Stimulated activated naive B cell treated with anti-CD40 and anti-IgM and Interleukin-4, amounts not matched to agents 10 μg/mL and 1 μg/mL and 100 μg/mL, for 72 hours (primary cell): ENCODE results near the gene C19orf12.

Experiments used
- ATAC-seq, 2 donors: fragments of 150-1000 bp; cut with Tn5 transposase; replicated peaks; 2 replicates each; pipeline ENCODE4 v1.10.0; 2021; ENCODE audit warnings: moderate library complexity in 1 of 2
- DNase-seq: peaks from one replicate; pipeline ENCODE4 v3.0.0; 2021
- H3K27ac Mint-ChIP-seq: one replicate; pipeline ENCODE4 v1.8.0; 2022; ENCODE audit warnings: mild to moderate bottlenecking, mixed read lengths
- H3K27me3 Mint-ChIP-seq, 2 donors: one replicate each; pipeline ENCODE4 v1.8.0; 2022; ENCODE audit warnings: mixed read lengths in 2 of 2
- H3K36me3 Mint-ChIP-seq, 2 donors: one replicate each; pipeline ENCODE4 v1.8.0; 2022; ENCODE audit warnings: mixed read lengths in 2 of 2, mild to moderate bottlenecking in 1 of 2
- H3K4me1 Mint-ChIP-seq, 2 donors: one replicate each; pipeline ENCODE4 v1.8.0; 2022; ENCODE audit warnings: mixed read lengths in 2 of 2, mild to moderate bottlenecking in 1 of 2
- H3K4me3 Mint-ChIP-seq, 2 donors: one replicate each; pipeline ENCODE4 v1.8.0; 2022; ENCODE audit warnings: mild to moderate bottlenecking in 2 of 2, mixed read lengths in 2 of 2, moderate library complexity in 1 of 2
- H3K9me3 Mint-ChIP-seq, 2 donors: one replicate each; pipeline ENCODE4 v1.8.0; 2022; ENCODE audit warnings: mixed read lengths in 2 of 2, mild to moderate bottlenecking in 1 of 2

The C19orf12 gene

GRCh38 chr19:29714953-29715700 is at the start of gene C19orf12:
Gene C19orf12, minus strand, starts transcription at chr19:29715261. Its CDS starts 6,848 bp downstream, at chr19:29708413.
- peak within 1 kb of the TSS; percentile 93 to 94 for H3K4me3 Mint-ChIP-seq

GRCh38 chr19:29764361-29764760 is 49.3 kb upstream of the C19orf12 start:
- no peak overlapping the region for H3K27ac Mint-ChIP-seq
- H3K36me3 Mint-ChIP-seq, result no peaks in the 10 kb centered on the region
- H3K9me3 Mint-ChIP-seq, result no peaks in the 10 kb centered on the region
- peaks cover 10 to 28% of the 10 kb centered on the region in 2 donors for H3K27me3 Mint-ChIP-seq
- no peak for DNase-seq
- H3K4me3 Mint-ChIP-seq, result no peak overlapping the region
- ATAC-seq, result no peak
- H3K4me1 Mint-ChIP-seq, result peaks cover 0 to 5% of the 10 kb centered on the region in 2 donors

More at GRCh38 chr19:29714953-29715700, at the start of gene C19orf12:
- peaks cover 7 to 13% of the 10 kb centered on the region in 2 donors for H3K36me3 Mint-ChIP-seq
- peak within 1 kb of the TSS; percentile 97 for H3K27ac Mint-ChIP-seq
- peaks cover 39 to 58% of the 10 kb centered on the region in 2 donors for H3K4me1 Mint-ChIP-seq
- no peaks in the 10 kb centered on the region for H3K27me3 Mint-ChIP-seq
- DNase-seq, result peak; percentile 57
- H3K9me3 Mint-ChIP-seq, result no peaks in the 10 kb centered on the region
- ATAC-seq, result peak; percentile 79 to 83

- peaks cover 10 to 20% of the 10 kb centered on the region in 2 donors for H3K27me3 Mint-ChIP-seq
- no peak overlapping the region for H3K4me3 Mint-ChIP-seq
- H3K4me1 Mint-ChIP-seq, result peaks cover 0 to 5% of the 10 kb centered on the region in 2 donors
- ATAC-seq, result no peak
- no peak for DNase-seq
- no peaks in the 10 kb centered on the region for H3K36me3 Mint-ChIP-seq
- H3K27ac Mint-ChIP-seq, result no peak overlapping the region
- H3K9me3 Mint-ChIP-seq, result no peaks in the 10 kb centered on the region
These were observed 48.1 kb upstream of the C19orf12 start for GRCh38 chr19:29763196-29763595.

- Mint-ChIP-seq H3K27me3 (peaks cover 10 to 20% of the 10 kb centered on the region in 2 donors), H3K36me3 (no peaks in the 10 kb centered on the region), H3K9me3 (no peaks in the 10 kb centered on the region), H3K27ac (no peak overlapping the region), H3K4me3 (no peak overlapping the region), H3K4me1 (peaks cover 0 to 5% of the 10 kb centered on the region in 2 donors)
- no peak for DNase-seq
- no peak for ATAC-seq
These were observed 46.6 kb upstream of the C19orf12 start for GRCh38 chr19:29761575-29762232.

GRCh38 chr19:29760752-29761502 is 45.9 kb upstream of the C19orf12 start:
- Mint-ChIP-seq H3K9me3 (no peaks in the 10 kb centered on the region), H3K4me3 (peak overlapping the region in 1 of 2 donors; percentile 60), H3K36me3 (no peaks in the 10 kb centered on the region), H3K27me3 (peaks cover 10 to 20% of the 10 kb centered on the region in 2 donors), H3K4me1 (peaks cover 0 to 5% of the 10 kb centered on the region in 2 donors), H3K27ac (no peak overlapping the region)
- ATAC-seq (no peak), DNase-seq (no peak)

- ATAC-seq, result no peak
These were observed 44.3 kb upstream of the C19orf12 start for GRCh38 chr19:29759359-29759758.

GRCh38 chr19:29758863-29759262 is 43.8 kb upstream of the C19orf12 start:
- Mint-ChIP-seq H3K36me3 (no peaks in the 10 kb centered on the region), H3K4me1 (peaks cover 0 to 5% of the 10 kb centered on the region in 2 donors), H3K4me3 (no peak overlapping the region), H3K27ac (no peak overlapping the region), H3K27me3 (peaks cover 6 to 13% of the 10 kb centered on the region in 2 donors), H3K9me3 (no peaks in the 10 kb centered on the region)
- DNase-seq (no peak), ATAC-seq (no peak)

More at GRCh38 chr19:29759359-29759758, 44.3 kb upstream of the C19orf12 start:
- H3K36me3 Mint-ChIP-seq, result no peaks in the 10 kb centered on the region
- H3K4me3 Mint-ChIP-seq, result no peak overlapping the region
- DNase-seq, result no peak
- no peaks in the 10 kb centered on the region for H3K9me3 Mint-ChIP-seq
- peaks cover 0 to 5% of the 10 kb centered on the region in 2 donors for H3K4me1 Mint-ChIP-seq
- peaks cover 9 to 13% of the 10 kb centered on the region in 2 donors for H3K27me3 Mint-ChIP-seq
- H3K27ac Mint-ChIP-seq, result no peak overlapping the region

GRCh38 chr19:29757551-29757950 is 42.5 kb upstream of the C19orf12 start:
- H3K27me3 Mint-ChIP-seq, result peaks cover 6 to 16% of the 10 kb centered on the region in 2 donors
- H3K9me3 Mint-ChIP-seq, result no peaks in the 10 kb centered on the region
- peaks cover 0 to 5% of the 10 kb centered on the region in 2 donors for H3K4me1 Mint-ChIP-seq
- DNase-seq (no peak), ATAC-seq (no peak)
- no peak overlapping the region for H3K4me3 Mint-ChIP-seq
- H3K27ac Mint-ChIP-seq, result no peak overlapping the region
- no peaks in the 10 kb centered on the region for H3K36me3 Mint-ChIP-seq

- ATAC-seq, result no peak
- Mint-ChIP-seq H3K27ac (no peak overlapping the region), H3K27me3 (peaks cover 5 to 11% of the 10 kb centered on the region in 2 donors), H3K4me1 (no peaks in the 10 kb centered on the region), H3K36me3 (no peaks in the 10 kb centered on the region), H3K4me3 (no peak overlapping the region), H3K9me3 (no peaks in the 10 kb centered on the region)
- DNase-seq, result no peak
These were observed 38.9 kb upstream of the C19orf12 start for GRCh38 chr19:29753934-29754305.

GRCh38 chr19:29753190-29753933 is 38.3 kb upstream of the C19orf12 start:
- Mint-ChIP-seq H3K36me3 (no peaks in the 10 kb centered on the region), H3K4me3 (no peak overlapping the region), H3K27ac (no peak overlapping the region), H3K27me3 (peaks cover 5 to 12% of the 10 kb centered on the region in 2 donors), H3K4me1 (no peaks in the 10 kb centered on the region), H3K9me3 (no peaks in the 10 kb centered on the region)
- ATAC-seq, result no peak
- DNase-seq, result no peak

- peaks cover 8 to 17% of the 10 kb centered on the region in 2 donors for H3K27me3 Mint-ChIP-seq
- no peaks in the 10 kb centered on the region for H3K36me3 Mint-ChIP-seq
- ATAC-seq, result no peak
These were observed 37.5 kb upstream of the C19orf12 start for GRCh38 chr19:29752450-29753025.

GRCh38 chr19:29751932-29752331 is 36.9 kb upstream of the C19orf12 start:
- H3K9me3 Mint-ChIP-seq, result no peaks in the 10 kb centered on the region
- no peak overlapping the region for H3K27ac Mint-ChIP-seq
- H3K36me3 Mint-ChIP-seq, result no peaks in the 10 kb centered on the region
- peaks cover 8 to 17% of the 10 kb centered on the region in 2 donors for H3K27me3 Mint-ChIP-seq
- no peak overlapping the region for H3K4me3 Mint-ChIP-seq
- ATAC-seq, result no peak
- DNase-seq, result no peak
- H3K4me1 Mint-ChIP-seq, result no peaks in the 10 kb centered on the region

More at GRCh38 chr19:29752450-29753025, 37.5 kb upstream of the C19orf12 start:
- no peak overlapping the region for H3K27ac Mint-ChIP-seq
- DNase-seq, result no peak
- H3K9me3 Mint-ChIP-seq, result no peaks in the 10 kb centered on the region
- no peaks in the 10 kb centered on the region for H3K4me1 Mint-ChIP-seq
- H3K4me3 Mint-ChIP-seq, result no peak overlapping the region

- no peaks in the 10 kb centered on the region for H3K9me3 Mint-ChIP-seq
These were observed 34.9 kb upstream of the C19orf12 start for GRCh38 chr19:29750001-29750400.

More at GRCh38 chr19:29750001-29750400, 34.9 kb upstream of the C19orf12 start:
- Mint-ChIP-seq H3K4me1 (no peaks in the 10 kb centered on the region), H3K27ac (no peak overlapping the region), H3K36me3 (no peaks in the 10 kb centered on the region), H3K4me3 (no peak overlapping the region), H3K27me3 (peaks cover 8 to 17% of the 10 kb centered on the region in 2 donors)
- ATAC-seq, result no peak
- no peak for DNase-seq
